HuH-7.5 (cell line): ENCODE results near the gene ZKSCAN1.

ENCODE experiments used
- DNase-seq: peaks from one replicate; pipeline ENCODE4 v3.0.0; 2011; ENCODE audit warnings: low spot score

ZKSCAN1 gene

GRCh38 chr7:100038326-100038725 is 22.9 kb downstream of the ZKSCAN1 start:
- DNase-seq: no peak

- no peak for DNase-seq
Observed at GRCh38 chr7:100040575-100040974, 25.2 kb downstream of the ZKSCAN1 start.

GRCh38 chr7:100044718-100045117 is 29.3 kb downstream of the ZKSCAN1 start:
- no peak for DNase-seq

- no peak for DNase-seq
Observed at GRCh38 chr7:100048680-100049079, 33.3 kb downstream of the ZKSCAN1 start.

- DNase-seq: peak; percentile 84
Observed at GRCh38 chr7:100049441-100050291, 34.3 kb downstream of the ZKSCAN1 start, which contains the start of gene ZSCAN21. TSS of gene ZSCAN21 (plus strand) at chr7:100049774. CDS start at chr7:100057007, 7,233 bp downstream.

GRCh38 chr7:100051611-100052010 is 36.2 kb downstream of the ZKSCAN1 start:
- no peak for DNase-seq

GRCh38 chr7:100053215-100053614 is 37.8 kb downstream of the ZKSCAN1 start:
- DNase-seq: peak; percentile 77

GRCh38 chr7:100057006-100057405 is 41.6 kb downstream of the ZKSCAN1 start:
- DNase-seq: no peak

GRCh38 chr7:100059251-100059739 is 43.9 kb downstream of the ZKSCAN1 start:
- DNase-seq: no peak

GRCh38 chr7:100061518-100062193 is 46.3 kb downstream of the ZKSCAN1 start:
- no peak for DNase-seq

- no peak for DNase-seq
Observed at GRCh38 chr7:100063376-100063775, 48.0 kb downstream of the ZKSCAN1 start.

GRCh38 chr7:100064162-100064561 is 48.8 kb downstream of the ZKSCAN1 start:
- DNase-seq: no peak

- peak; percentile 35 for DNase-seq
Observed at GRCh38 chr7:100065452-100066186, 50.2 kb downstream of the ZKSCAN1 start.

- DNase-seq: no peak
Observed at GRCh38 chr7:100066953-100067352, 51.6 kb downstream of the ZKSCAN1 start.

GRCh38 chr7:100069991-100070390 is 54.6 kb downstream of the ZKSCAN1 start:
- no peak for DNase-seq

- DNase-seq: no peak
Observed at GRCh38 chr7:100071018-100071723, 55.8 kb downstream of the ZKSCAN1 start.

- DNase-seq: no peak
Observed at GRCh38 chr7:100072462-100072861, 57.1 kb downstream of the ZKSCAN1 start.

- DNase-seq: no peak
Observed at GRCh38 chr7:100074841-100075240, 59.4 kb downstream of the ZKSCAN1 start.

- DNase-seq: no peak
Observed at GRCh38 chr7:100075418-100075817, 60.0 kb downstream of the ZKSCAN1 start.

GRCh38 chr7:100077205-100077604 is 61.8 kb downstream of the ZKSCAN1 start:
- no peak for DNase-seq

GRCh38 chr7:100079024-100079560 is 63.7 kb downstream of the ZKSCAN1 start:
- DNase-seq: no peak
